HG03039 (cell line): Measurements from ENCODE around the gene PLA2G5.

Source experiments
- ATAC-seq: cut with Tn5 transposase; IDR thresholded peaks from one replicate; pipeline ENCODE4 v1.9.1; 2021; ENCODE audit warnings: mild to moderate bottlenecking, moderate library complexity; ENCODE audit not compliant: unreplicated experiment

Gene PLA2G5

DNA sequence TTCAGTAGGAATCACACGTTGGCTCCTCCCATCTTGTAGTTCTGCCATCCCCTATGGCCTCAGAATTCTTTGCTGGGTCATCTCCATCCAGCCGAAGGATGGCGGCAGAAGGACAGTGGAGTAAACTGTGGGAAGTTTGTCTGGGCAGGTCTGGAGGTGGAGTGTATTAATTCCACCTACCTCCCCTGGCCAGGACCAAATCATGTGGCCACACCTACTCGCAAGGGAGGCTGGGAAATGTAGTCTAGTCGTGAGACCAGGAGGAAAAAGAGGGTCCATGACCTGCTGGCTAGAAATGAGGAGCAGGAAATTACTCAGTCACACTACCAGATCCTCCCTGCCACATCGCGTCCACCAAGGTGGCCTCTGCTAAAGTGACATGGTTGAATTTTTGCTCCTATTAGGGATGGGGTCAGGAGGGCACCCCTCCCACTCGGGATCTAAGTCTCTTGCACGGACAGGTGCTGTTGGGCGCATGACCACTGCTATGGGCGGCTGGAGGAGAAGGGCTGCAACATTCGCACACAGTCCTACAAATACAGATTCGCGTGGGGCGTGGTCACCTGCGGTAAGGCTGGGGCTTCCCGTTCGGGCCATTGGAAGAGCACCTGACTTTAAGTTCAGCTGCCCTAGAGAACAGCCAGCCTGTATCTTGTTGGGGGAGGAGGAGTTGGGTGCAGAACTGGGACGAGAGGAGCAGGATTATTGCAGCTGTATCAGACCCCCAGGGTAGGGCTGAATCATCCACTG is 19.5 kb downstream of the PLA2G5 start:
- ATAC-seq: no peak

DNA sequence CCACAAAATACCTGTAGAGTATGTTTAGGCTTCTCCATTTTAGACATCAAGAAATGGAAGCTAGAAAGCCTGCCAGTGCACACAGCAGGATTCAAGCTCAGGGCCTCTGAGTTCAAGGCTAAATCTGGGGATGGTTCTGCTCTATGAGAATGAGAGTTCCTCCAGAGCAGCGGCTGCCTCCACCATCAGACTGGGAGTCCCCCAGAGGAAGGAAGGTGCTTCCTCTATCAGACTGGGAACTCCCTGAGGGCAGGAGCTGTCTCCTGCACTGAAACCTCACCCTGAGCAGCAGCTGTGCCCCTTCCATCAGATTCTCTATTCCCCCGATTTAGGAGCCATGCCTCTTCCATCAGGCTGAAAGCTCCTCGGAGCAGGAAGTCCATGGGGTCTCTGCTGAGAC is 20.1 kb downstream of the PLA2G5 start:
- no peak for ATAC-seq

GRCh38 chr1:20090641-20091040 is 20.6 kb downstream of the PLA2G5 start:
- ATAC-seq: no peak

DNA sequence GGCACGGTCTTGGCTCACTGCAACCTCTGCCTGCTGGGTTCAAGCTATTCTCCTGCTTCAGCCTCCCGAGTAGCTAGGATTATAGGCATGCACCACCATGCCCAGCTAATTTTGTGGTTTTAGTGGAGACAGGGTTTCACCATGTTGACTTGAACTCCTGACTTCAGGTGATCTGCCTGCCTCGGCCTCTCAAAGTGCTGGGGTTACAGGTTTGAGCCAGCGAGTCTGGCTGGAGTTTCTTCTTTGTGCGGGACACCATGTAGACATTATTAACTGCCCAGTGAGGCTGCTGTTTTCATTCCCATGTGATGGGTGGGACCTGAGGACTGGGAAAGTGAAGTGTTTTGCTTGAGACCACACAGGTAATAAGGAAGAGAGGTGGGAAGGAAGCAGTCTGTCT is 23.3 kb downstream of the PLA2G5 start:
- no peak for ATAC-seq

DNA sequence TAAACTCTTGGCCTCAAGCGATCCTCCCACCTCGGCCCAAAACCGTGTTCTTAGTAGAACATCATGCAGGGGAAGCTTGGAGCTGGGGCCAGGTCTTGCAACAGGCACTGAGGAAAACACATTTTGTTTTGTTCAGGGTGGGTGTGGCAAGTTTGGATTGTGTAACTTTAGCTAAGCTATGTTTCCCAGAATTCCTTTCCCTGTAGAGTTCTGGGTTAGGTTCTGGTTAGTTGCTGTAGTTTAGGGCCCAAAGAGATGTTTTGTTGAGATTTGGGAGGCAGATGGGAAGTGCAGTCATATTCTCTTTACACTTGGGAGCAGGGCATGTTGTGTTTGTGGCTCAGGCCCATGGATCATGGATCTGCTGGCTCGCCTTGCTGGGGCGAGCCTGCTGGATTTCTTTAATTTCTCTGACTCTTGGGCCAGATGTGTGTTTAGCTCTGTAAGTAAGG is 24.0 kb downstream of the PLA2G5 start:
- no peak for ATAC-seq

DNA sequence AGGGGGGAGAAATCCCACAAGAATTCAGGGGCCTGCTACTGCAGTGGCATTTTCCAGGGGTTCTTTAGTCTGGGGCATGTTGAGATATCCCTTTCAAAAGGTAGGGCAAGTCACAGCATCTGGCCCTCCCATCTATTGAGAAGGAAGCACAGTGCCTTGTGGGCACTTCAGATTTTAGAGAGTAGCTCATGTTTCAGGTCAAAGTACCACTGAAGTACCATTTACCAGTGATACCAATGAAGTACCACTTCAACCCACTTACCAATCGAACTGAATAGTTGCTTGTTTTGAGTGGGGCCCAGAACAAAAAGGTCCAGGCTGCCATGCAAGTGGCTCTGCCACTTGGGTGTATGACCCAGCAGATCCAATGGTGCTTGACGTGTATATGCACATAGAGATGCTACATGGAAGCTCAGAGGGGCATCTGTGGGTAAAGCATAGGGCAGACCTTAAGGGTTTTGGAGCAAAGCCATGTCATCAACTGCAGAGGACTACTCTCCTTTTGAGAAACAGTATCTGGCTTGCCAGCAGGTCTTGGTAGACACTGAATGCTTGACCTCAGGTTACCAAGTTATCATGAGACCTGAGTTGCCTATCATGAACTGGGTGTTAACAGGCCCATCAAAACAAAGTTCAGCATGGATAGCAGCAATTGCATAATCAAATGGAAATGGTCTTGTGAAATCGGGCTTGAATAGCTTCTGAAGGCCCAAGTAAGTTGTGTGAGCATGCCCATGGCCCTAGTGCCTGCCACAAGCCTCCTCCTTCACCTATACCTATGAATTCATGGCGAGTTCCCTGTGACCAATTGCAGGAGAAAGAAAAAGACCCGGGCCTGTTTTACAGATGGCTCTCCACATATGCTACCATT is 25.8 kb downstream of the PLA2G5 start:
- no peak for ATAC-seq

DNA sequence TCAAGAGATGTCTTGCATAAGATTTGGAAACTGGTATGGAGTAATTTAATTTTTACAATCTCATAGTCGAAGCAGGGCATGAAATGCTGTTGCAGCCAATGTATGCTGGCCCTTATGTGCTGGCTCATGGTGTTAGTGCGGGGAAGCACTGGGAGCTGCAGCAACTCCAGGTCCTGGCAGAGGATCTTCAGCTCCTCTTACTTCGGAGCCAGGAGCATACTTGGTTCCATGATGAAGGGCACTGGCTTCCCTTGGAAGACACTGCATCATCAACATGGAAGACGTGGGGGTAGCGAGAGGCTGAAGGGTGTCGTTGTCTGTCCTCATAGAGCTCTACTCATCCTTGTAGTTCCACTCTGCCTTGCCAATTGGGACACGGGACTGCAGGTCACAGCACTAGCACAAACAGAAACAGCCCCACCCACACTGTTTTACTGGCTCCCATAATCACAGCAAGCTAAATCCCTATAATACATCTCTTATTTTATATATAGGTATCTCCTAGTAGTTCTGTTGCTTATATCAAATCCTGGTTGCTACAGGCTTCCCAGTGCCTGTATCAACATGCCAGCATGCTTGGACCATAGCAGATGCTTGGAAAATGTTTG is 26.9 kb downstream of the PLA2G5 start:
- ATAC-seq: no peak

- ATAC-seq: no peak
These were observed 29.5 kb downstream of the PLA2G5 start for GRCh38 chr1:20099533-20099932.

GRCh38 chr1:20100632-20101355 is 30.8 kb downstream of the PLA2G5 start:
- ATAC-seq: no peak

DNA sequence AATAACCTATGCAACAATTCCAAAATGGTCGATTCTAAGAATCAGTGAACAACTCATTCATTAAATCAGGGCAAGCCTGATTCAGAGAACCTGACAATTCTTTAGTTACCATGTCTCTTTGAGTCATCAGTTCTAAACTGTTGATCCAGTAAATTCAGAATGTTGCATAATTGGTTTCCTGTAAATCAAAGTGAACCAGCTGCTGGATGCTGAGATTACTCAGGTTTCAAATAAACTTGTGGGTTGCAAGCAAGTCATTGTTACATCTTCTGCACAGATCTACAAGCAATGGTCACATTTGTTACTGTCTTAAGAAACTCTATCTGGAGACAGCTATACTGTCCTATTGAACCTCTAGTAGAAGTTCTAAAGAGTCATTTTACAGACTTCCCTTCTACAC is 32.9 kb downstream of the PLA2G5 start:
- ATAC-seq: no peak

- ATAC-seq: no peak
These were observed 35.9 kb downstream of the PLA2G5 start for GRCh38 chr1:20105856-20106255.

DNA sequence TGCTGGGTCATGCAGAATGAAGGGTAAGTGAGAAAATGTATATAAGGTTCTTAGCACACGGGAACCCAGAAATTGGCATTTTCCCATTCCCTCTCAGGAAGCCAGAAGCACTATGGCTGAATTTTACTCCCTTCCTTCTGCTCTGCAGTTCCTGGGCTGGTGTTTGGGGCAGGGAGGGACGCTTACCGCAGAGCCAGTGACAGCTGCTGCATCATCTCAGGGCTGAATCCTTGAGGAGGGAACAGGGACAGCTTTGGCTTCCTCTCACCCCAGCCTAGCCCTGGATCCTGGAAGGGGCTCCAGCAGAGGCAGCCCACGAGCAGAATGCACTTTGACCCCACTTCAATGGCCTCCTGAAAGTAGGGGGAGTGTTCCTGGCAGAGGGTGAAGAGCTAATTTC is 37.4 kb downstream of the PLA2G5 start:
- ATAC-seq: no peak

DNA sequence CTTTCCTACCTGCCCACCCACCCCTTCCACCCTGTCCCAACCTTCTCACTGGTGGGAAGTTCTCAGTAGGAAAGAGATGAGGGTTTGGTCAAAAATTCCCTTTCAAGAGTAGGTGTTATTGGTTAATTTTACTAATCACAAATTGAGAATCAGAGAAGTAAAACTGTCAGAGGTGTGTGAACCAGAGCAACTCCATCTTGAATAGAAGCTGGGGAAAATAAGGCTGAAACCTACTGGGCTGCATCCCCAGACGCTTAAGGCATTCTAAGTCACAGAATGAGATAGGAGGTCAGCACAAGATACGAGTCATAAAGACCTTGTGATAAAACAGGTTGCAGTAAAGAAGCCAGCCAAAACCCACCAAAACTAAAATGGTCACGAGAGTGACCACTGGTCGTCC is 37.8 kb downstream of the PLA2G5 start:
- no peak for ATAC-seq

DNA sequence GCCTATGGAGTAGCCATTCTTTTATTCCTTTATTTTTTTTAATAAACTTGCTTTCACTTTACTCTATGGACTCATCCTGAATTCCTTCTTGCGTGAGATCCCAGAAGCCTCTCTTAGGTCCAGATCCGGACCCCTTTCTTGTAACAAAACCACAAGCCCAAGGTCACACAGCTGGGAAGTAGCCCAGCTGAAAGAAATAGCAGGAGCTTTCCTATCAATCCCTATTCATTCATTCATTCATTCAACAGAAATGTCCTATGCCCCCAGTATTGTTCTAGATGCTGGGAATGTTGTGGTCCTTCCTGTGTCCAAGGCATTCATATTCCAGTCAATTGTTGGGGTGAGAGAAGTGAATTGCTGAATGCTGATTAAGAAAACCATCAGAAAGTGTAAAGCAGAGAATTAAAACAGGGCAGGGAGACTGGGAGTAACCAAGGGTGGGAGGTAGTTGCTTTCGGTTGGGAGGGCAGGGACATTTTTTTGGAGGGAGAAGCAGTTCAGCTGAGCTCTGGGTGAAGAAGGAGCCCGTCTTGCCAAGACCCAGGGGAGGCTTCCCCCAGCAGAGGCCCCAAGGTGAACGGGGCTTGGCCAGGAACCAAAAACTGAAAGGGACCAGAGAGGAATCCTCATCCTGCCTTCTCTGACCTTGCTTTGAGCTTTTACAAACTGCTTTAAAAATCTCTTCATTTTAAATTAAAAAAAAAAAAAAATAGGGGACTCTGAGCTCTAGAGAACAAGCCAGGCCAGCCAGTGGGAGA is 38.6 kb downstream of the PLA2G5 start:
- no peak for ATAC-seq

DNA sequence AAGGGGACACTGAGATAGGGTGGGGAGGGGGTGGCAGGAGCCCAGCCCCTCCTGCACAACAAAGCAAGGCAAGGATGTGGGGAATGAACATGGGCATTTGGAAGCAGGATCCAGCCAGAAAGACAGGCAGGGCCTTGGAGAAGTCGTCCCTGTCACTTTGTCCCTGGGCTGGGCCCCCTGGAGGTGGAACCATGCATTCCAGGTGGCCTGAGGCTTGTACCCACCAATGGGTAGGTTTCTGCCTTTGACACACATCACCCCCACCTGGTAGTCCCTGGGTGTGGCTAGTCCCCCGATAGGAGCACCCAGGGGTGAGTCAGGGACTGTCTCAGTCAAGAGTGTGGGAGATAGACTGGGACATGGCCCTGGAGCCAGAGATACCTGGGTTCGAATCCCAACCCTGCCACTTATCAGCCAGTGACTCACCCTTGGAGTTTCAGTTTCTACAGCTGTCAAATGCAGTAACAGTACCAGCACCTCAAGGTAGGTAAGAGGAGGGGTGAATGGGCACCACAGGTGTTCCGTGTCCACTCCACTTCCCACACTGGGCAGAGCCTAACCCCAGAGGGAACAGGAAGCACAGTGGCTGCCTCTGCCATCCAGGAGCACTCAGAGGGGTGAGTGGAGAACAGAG is 39.3 kb downstream of the PLA2G5 start:
- no peak for ATAC-seq

- no peak for ATAC-seq
These were observed 40.7 kb downstream of the PLA2G5 start for GRCh38 chr1:20110679-20111078.

- no peak for ATAC-seq
These were observed 41.5 kb downstream of the PLA2G5 start for GRCh38 chr1:20111452-20111851.

DNA sequence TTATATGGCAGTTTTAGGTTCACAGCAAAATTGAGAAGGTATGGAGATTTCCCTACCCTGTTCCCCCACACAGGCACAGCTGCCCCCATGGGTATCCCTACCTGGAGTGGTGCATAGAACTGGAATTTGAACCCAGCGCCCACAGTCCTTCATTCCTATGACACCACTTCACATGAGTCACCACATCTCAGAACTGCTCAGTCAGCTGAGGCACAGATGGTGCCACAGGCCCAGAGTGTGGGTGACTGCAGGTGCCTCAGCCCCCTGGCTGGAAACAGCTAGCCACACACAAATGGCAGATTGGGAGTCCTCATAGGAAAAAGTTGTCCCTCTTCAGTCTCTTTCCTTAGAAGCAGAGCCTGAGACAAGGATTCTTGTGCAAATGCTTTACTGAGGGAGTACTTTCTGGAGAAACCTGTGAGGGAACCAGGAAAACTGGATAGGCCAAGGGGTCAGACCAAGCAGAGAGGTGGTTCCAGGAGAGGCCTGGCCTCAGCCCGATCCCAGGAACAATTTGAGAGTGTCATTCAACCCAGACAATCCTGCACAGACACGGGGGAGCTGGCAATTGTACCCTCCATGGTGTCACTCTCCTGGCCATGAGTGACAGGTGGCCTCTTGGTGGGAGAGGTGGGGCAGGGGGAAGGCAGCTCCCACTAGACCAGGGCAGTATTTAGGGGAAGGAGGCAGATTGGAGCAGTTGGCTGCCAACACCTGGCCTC is 42.4 kb downstream of the PLA2G5 start:
- no peak for ATAC-seq

DNA sequence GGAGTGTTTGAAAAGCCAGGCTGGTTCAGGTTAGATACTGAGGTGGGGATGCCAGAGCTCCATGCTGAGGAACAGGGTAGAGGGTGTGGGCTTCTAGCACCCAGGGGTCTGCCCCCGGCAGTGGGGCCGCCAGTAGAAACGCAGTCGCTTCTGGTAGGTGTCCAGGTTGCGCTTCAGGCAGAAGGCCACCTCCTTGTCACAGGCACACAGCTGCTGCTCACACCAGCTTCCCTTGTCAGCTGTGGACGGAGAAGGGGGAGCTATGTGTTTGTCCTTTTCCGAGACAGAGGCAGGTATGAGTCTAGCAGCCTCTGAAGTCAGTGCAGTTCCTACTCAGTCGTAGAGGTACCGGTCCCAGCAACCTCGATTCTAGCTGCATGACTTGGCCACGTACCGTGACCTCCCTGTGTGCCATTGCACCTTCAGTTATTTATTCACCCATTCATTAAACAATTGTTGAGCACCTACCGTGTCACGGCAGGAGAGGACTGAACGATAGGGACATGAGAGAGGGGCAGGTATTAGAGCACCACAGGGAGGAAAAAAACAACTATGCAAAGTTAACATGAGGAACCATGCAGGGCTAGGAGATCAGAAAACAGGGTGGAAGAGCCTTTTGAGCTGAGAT is 44.1 kb downstream of the PLA2G5 start:
- ATAC-seq: no peak
